HCT116 (cell line): Measurements from ENCODE around the gene TEX19. TPM values are rescaled to one million over a fixed set of nuclear protein-coding genes. Genes with fewer than 3 reads are reported as not detected.

Experiments used
- ATAC-seq: fragments of 200-7000 bp; cut with Tn5 transposase; 2 replicates; pipeline ENCODE4 v1.9.1; 2020; ENCODE audit warnings: mild to moderate bottlenecking, moderate library complexity
- BruUV-seq: library from RNA; stranded (reverse); fragments of 400-500 nt; replicated peaks from 2 replicates; lab custom pipeline; 2021; lab: Mats Ljungman, UMichigan
- CTCF ChIA-PET: fragments of 300-600 bp; sonication (Branson Sonifier 250); formaldehyde crosslinking; loops from one replicate; lab custom pipeline; 2021; ENCODE audit warnings: antibody characterized with exemption; lab: Charles Lee
- POLR2A ChIA-PET: fragments of 300-600, 350-600 bp; sonication (Branson Sonifier 250); formaldehyde crosslinking; loops from one replicate; lab custom pipeline; 2021; ENCODE audit warnings: antibody characterized with exemption; lab: Charles Lee
- RAD21 ChIA-PET, 2 experiments: fragments of 300-600 bp; sonication (Branson Sonifier 250); formaldehyde crosslinking; loops; one replicate each; lab custom pipeline; 2023; ENCODE audit warnings: low total read pairs in 2 of 2; ENCODE audit not compliant: uncharacterized antibody in 2 of 2, unreplicated experiment in 2 of 2, low non-redundant PET in 1 of 2; lab: Charles Lee
- DNase-seq: peaks from one replicate; pipeline ENCODE4 v3.0.0-alpha.2; 2010; ENCODE audit warnings: low read depth, low spot score
- H2AFZ ChIP-seq: fragments of 200-600 bp; shearing (Covaris generic), sonication (generic); 2 replicates; pipeline ENCODE4 v1.6.1; 2017; ENCODE audit warnings: low read depth, mixed run types, mixed read lengths, antibody characterized with exemption, low read length; ENCODE audit not compliant: poor library complexity, severe bottlenecking
- H3K27ac ChIP-seq: 2 replicates; pipeline ENCODE4 v1.5.1; 2012; ENCODE audit warnings: low read depth, low read length
- H3K27me3 ChIP-seq: fragments of 200-600 bp; sonication (generic); 2 replicates; pipeline ENCODE4 v1.6.1; 2016; ENCODE audit warnings: mixed run types, low read length, mixed read lengths; ENCODE audit not compliant: insufficient read depth
- H3K36me3 ChIP-seq, 2 experiments: fragments of 200-500 bp in 1 of 2; fragments of 200-600 bp in 1 of 2; sonication (Bioruptor generic) in 1 of 2; sonication (generic) in 1 of 2; 2 replicates each; pipeline versions ENCODE4 v1.5.1 to v1.6.1; 2014 to 2016; ENCODE audit warnings: low read length in 2 of 2, inconsistent platforms in 1 of 2, mixed read lengths in 1 of 2, mixed run types in 1 of 2; ENCODE audit not compliant: insufficient read depth in 2 of 2, control insufficient read depth in 1 of 2
- H3K4me1 ChIP-seq, 2 experiments: fragments of 200-600 bp in 1 of 2; sonication (generic) in 1 of 2; 2 replicates each; pipeline versions ENCODE4 v1.5.1 to v1.6.1; 2012 to 2017; ENCODE audit warnings: low read length in 2 of 2, inconsistent platforms in 1 of 2, mild to moderate bottlenecking in 1 of 2, mixed read lengths in 1 of 2, mixed run types in 1 of 2, moderate library complexity in 1 of 2; ENCODE audit not compliant: insufficient read depth in 2 of 2, control insufficient read depth in 1 of 2
- H3K4me2 ChIP-seq: fragments of 200-600 bp; sonication (generic); 2 replicates; pipeline ENCODE4 v1.6.1; 2017; ENCODE audit warnings: mixed run types, low read length, mixed read lengths
- H3K4me3 ChIP-seq, 2 experiments: fragments of 200-600 bp in 1 of 2; sonication (generic) in 1 of 2; replicated peaks in 1 of 2; 2 replicates each; pipeline ENCODE4 v1.5.1; 2011 to 2016; ENCODE audit warnings: low read length in 2 of 2, control low read depth in 1 of 2, low read depth in 1 of 2, mild to moderate bottlenecking in 1 of 2, mixed read lengths in 1 of 2, mixed run types in 1 of 2
- H3K79me2 ChIP-seq: fragments of 200-600 bp; sonication (generic); 2 replicates; pipeline ENCODE4 v1.6.1; 2017; ENCODE audit warnings: mild to moderate bottlenecking, mixed run types, low read length, moderate library complexity, mixed read lengths; ENCODE audit not compliant: insufficient read depth
- H3K9ac ChIP-seq: fragments of 200-600 bp; sonication (generic); 2 replicates; pipeline ENCODE4 v1.6.1; 2016; ENCODE audit warnings: low read length, mixed read lengths
- H3K9me2 ChIP-seq: fragments of 200-600 bp; sonication (generic), shearing (Covaris generic); 2 replicates; pipeline ENCODE4 v1.6.1; 2017; ENCODE audit warnings: mixed run types, mild to moderate bottlenecking, moderate library complexity; ENCODE audit not compliant: insufficient read depth
- H3K9me3 ChIP-seq, 2 experiments: fragments of 200-500 bp in 1 of 2; fragments of 200-600 bp in 1 of 2; sonication (Bioruptor generic) in 1 of 2; sonication (generic) in 1 of 2; 2 replicates each; pipeline ENCODE4 v1.6.1; 2014 to 2017; ENCODE audit warnings: low read length in 2 of 2, mixed read lengths in 2 of 2, inconsistent platforms in 1 of 2, low read depth in 1 of 2, mild to moderate bottlenecking in 1 of 2, mixed run types in 1 of 2, moderate library complexity in 1 of 2; ENCODE audit not compliant: control insufficient read depth in 1 of 2, insufficient read depth in 1 of 2
- H4K20me1 ChIP-seq: fragments of 200-600 bp; sonication (generic), shearing (Covaris generic); 2 replicates; pipeline ENCODE4 v1.6.1; 2017; ENCODE audit warnings: mixed run types, mild to moderate bottlenecking, moderate library complexity; ENCODE audit not compliant: insufficient read depth
- POLR2AphosphoS5 ChIP-seq: IDR thresholded peaks from 2 replicates; pipeline ENCODE4 v1.6.1; 2011; ENCODE audit warnings: mild to moderate bottlenecking, low read depth, low read length, moderate library complexity
- ZNF274 ChIP-seq: fragments of 200-500 bp; sonication (Bioruptor generic); IDR thresholded peaks from 2 replicates; pipeline ENCODE4 v1.6.1; 2014; ENCODE audit warnings: mild to moderate bottlenecking, low read depth, low read length, inconsistent platforms
- intact Hi-C: fragments of 100-400 bp; cut with micrococcal nuclease; formaldehyde crosslinking; loops from 2 replicates; pipeline ENCODE4 v1.10.0; 2022
- total RNA-seq: library from RNA; stranded (reverse); gene quantifications from one replicate; pipeline ENCODE4 v1.2.1, GENCODE V29; 2021; ENCODE audit not compliant: unreplicated experiment
- TF ChIP-seq, protein P1 (sequence below): IDR thresholded peaks from 2 replicates; pipeline ENCODE4 v1.6.1; 2012
- TF ChIP-seq, protein P2 (sequence below): IDR thresholded peaks from 2 replicates; pipeline ENCODE4 v1.6.1; 2011; ENCODE audit warnings: mild to moderate bottlenecking, low read length, moderate library complexity; ENCODE audit not compliant: insufficient replicate concordance; ENCODE audit errors: extremely low read depth
- TF ChIP-seq, protein P3 (sequence below), 3 experiments: fragments of 200-600 bp in 1 of 3; sonication (generic) in 1 of 3; IDR thresholded peaks in 2 of 3; conservative IDR thresholded peaks in 1 of 3; 2 replicates each; pipeline ENCODE4 v1.5.1; 2012 to 2017; ENCODE audit warnings: low read depth in 2 of 3, low read length in 2 of 3, antibody characterized with exemption in 1 of 3, borderline replicate concordance in 1 of 3, control low read depth in 1 of 3, mild to moderate bottlenecking in 1 of 3, mixed read lengths in 1 of 3, mixed run types in 1 of 3, moderate library complexity in 1 of 3; ENCODE audit not compliant: insufficient read depth in 1 of 3

The TEX19 gene
- total RNA-seq, 1 experiment from 2014 or later = 2.1 TPM

- CTCF ChIA-PET = no interaction called here
- intact Hi-C loops = no loop called here
Measured at GRCh38 chr17:82399601-82400101, 40.6 kb downstream of the TEX19 start.

DNA sequence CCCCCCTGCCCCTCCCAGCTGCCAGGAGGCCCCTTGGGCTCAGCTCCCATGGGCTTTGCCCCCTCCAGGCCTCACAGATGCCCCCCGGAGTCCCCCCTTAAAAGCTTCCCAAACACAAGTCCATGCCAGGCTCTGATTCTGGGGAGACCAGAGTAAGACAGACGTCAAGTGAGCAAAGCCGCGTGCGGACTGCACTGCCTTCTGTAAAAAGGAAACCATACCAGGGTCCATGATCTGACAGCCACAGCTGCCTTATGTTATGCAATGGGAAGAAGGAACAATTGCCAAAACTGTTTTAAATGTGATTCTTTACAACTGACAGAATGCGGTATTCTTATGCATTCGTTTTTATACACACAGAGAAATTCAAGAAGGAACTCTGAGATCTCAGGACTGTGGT is 41.2 kb downstream of the TEX19 start:
- H3K4me2 ChIP-seq = no peak overlapping the region
- peaks cover 0 to 9% of the 10 kb centered on the region in 2 experiments; a peak in 2 of 4 replicates for H3K4me1 ChIP-seq
- H3K27ac ChIP-seq = no peak overlapping the region
- RAD21 ChIA-PET = interaction anchor here in 1 of 2 experiments (0.6 kb wide), 1 partner anchor 54 kb away, joined by 3 read pairs; no protein-coding TSS in a partner anchor
- TF ChIP-seq ZNF274 = no peak
- TF ChIP-seq, protein P1, sequence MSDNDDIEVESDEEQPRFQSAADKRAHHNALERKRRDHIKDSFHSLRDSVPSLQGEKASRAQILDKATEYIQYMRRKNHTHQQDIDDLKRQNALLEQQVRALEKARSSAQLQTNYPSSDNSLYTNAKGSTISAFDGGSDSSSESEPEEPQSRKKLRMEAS = no peak
- TF ChIP-seq, protein P2, sequence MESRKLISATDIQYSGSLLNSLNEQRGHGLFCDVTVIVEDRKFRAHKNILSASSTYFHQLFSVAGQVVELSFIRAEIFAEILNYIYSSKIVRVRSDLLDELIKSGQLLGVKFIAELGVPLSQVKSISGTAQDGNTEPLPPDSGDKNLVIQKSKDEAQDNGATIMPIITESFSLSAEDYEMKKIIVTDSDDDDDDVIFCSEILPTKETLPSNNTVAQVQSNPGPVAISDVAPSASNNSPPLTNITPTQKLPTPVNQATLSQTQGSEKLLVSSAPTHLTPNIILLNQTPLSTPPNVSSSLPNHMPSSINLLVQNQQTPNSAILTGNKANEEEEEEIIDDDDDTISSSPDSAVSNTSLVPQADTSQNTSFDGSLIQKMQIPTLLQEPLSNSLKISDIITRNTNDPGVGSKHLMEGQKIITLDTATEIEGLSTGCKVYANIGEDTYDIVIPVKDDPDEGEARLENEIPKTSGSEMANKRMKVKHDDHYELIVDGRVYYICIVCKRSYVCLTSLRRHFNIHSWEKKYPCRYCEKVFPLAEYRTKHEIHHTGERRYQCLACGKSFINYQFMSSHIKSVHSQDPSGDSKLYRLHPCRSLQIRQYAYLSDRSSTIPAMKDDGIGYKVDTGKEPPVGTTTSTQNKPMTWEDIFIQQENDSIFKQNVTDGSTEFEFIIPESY = no peak
- no peaks in the 10 kb centered on the region for H4K20me1 ChIP-seq
- DNase-seq (no peak), ATAC-seq (no peak)
- no peak overlapping the region for H2AFZ ChIP-seq
- no TSS peak for BruUV-seq
- peaks cover 7 to 9% of the 10 kb centered on the region in 2 experiments; a peak in 2 of 4 replicates for H3K36me3 ChIP-seq
- H3K4me3 ChIP-seq = no peak overlapping the region
- H3K27me3 ChIP-seq = no peaks in the 10 kb centered on the region
- POLR2A ChIA-PET = no interaction called here
- no peak overlapping the region for H3K9ac ChIP-seq
- H3K9me3 ChIP-seq = no peaks in the 10 kb centered on the region
- H3K9me2 ChIP-seq = no peaks in the 10 kb centered on the region
- H3K79me2 ChIP-seq = no peaks in the 10 kb centered on the region
- CTCF ChIA-PET = no interaction called here
- intact Hi-C loops = no loop called here

More at GRCh38 chr17:82399601-82400101, 40.6 kb downstream of the TEX19 start:
- Histone ChIP-seq H2AFZ (no peak overlapping the region), H3K4me3 (no peak overlapping the region), H3K9me3 (no peaks in the 10 kb centered on the region), H3K4me1 (peaks cover 0 to 9% of the 10 kb centered on the region in 2 experiments; a peak in 2 of 4 replicates), H4K20me1 (no peaks in the 10 kb centered on the region), H3K27ac (no peak overlapping the region), H3K79me2 (no peaks in the 10 kb centered on the region), H3K27me3 (no peaks in the 10 kb centered on the region), H3K9ac (no peak overlapping the region), H3K9me2 (no peaks in the 10 kb centered on the region), H3K4me2 (no peak overlapping the region), H3K36me3 (peaks cover 7 to 9% of the 10 kb centered on the region in 2 experiments; a peak in 2 of 4 replicates)
- no TSS peak for BruUV-seq
- DNase-seq = no peak
- RAD21 ChIA-PET = interaction anchor here in 1 of 2 experiments (0.6 kb wide), 1 partner anchor 53 kb away, joined by 3 read pairs; no protein-coding TSS in a partner anchor
- ATAC-seq = no peak
- TF ChIP-seq, protein P3, sequence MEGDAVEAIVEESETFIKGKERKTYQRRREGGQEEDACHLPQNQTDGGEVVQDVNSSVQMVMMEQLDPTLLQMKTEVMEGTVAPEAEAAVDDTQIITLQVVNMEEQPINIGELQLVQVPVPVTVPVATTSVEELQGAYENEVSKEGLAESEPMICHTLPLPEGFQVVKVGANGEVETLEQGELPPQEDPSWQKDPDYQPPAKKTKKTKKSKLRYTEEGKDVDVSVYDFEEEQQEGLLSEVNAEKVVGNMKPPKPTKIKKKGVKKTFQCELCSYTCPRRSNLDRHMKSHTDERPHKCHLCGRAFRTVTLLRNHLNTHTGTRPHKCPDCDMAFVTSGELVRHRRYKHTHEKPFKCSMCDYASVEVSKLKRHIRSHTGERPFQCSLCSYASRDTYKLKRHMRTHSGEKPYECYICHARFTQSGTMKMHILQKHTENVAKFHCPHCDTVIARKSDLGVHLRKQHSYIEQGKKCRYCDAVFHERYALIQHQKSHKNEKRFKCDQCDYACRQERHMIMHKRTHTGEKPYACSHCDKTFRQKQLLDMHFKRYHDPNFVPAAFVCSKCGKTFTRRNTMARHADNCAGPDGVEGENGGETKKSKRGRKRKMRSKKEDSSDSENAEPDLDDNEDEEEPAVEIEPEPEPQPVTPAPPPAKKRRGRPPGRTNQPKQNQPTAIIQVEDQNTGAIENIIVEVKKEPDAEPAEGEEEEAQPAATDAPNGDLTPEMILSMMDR (IDR thresholded peaks at IDR 0.05 in 2 of 3, conservative IDR thresholded peaks at IDR 0.05 in 1 of 3; ENCODE audit: borderline replicate concordance in 1 of 3, insufficient read depth in 1 of 3, low read depth in 2 of 3, low read length in 2 of 3) = no peak
- TF ChIP-seq POLR2AphosphoS5 = no peak
- POLR2A ChIA-PET = no interaction called here
